GM18907 (cell line): ENCODE results near the gene CTIF.

ENCODE experiments used
- ATAC-seq: cut with Tn5 transposase; IDR thresholded peaks from one replicate; pipeline ENCODE4 v1.9.1; 2021; ENCODE audit warnings: mild to moderate bottlenecking, moderate library complexity; ENCODE audit not compliant: unreplicated experiment

Gene CTIF

GRCh38 chr18:48889115-48889941 lies 350.5 kb downstream of the CTIF start:
- ATAC-seq = no peak

- ATAC-seq = no peak
Observed at GRCh38 chr18:48889981-48890762, 351.3 kb downstream of the CTIF start.

GRCh38 chr18:48891721-48892120 lies 352.9 kb downstream of the CTIF start:
- no peak for ATAC-seq

GRCh38 chr18:48892146-48892855 lies 353.5 kb downstream of the CTIF start:
- ATAC-seq = no peak

- no peak for ATAC-seq
Observed at GRCh38 chr18:48893061-48893607, 354.3 kb downstream of the CTIF start.

GRCh38 chr18:48893608-48894600 lies 355.1 kb downstream of the CTIF start:
- ATAC-seq = no peak

- no peak for ATAC-seq
Observed at GRCh38 chr18:48894799-48895346, 356.0 kb downstream of the CTIF start.

GRCh38 chr18:48896326-48896874 lies 357.6 kb downstream of the CTIF start:
- no peak for ATAC-seq

- peak; percentile 63 for ATAC-seq
Observed at GRCh38 chr18:48896875-48897511, 358.2 kb downstream of the CTIF start.

GRCh38 chr18:48897531-48897930 lies 358.7 kb downstream of the CTIF start:
- ATAC-seq = no peak

GRCh38 chr18:48898521-48898920 lies 359.7 kb downstream of the CTIF start:
- ATAC-seq = no peak

- no peak for ATAC-seq
Observed at GRCh38 chr18:48899558-48900174, 360.8 kb downstream of the CTIF start.

- ATAC-seq = no peak
Observed at GRCh38 chr18:48900469-48900868, 361.6 kb downstream of the CTIF start.

GRCh38 chr18:48901145-48902022 lies 362.6 kb downstream of the CTIF start:
- no peak for ATAC-seq

GRCh38 chr18:48902023-48902855 lies 363.4 kb downstream of the CTIF start:
- ATAC-seq = no peak

- ATAC-seq = no peak
Observed at GRCh38 chr18:48902856-48903601, 364.2 kb downstream of the CTIF start.
